ENCODE measurements around the gene TRAF7. TPM values are rescaled to one million over a fixed set of nuclear protein-coding genes. Genes with fewer than 3 reads are reported as not detected.

The TRAF7 gene
- total RNA-seq, 2 experiments from 2014 or later, result 19.9 to 24.0 TPM

- intact Hi-C loops (cut with DNase I, micrococcal nuclease), result loop anchor here in 1 of 2 experiments (10.0 kb wide), 1 partner anchor 795 kb away; the partner anchor contains the start of gene UNKL
Observed at GRCh38 chr16:2210009-2210332, 54.4 kb downstream of the TRAF7 start.

GRCh38 chr16:2210386-2211365 lies 55.1 kb downstream of the TRAF7 start, which contains the start of gene BRICD5:
Gene BRICD5, minus strand, starts transcription at chr16:2210863. Its CDS starts 30 bp downstream, at chr16:2210833.
- Mint-ChIP-seq H3K9me3 (no peaks in the 10 kb centered on the region), H3K36me3 (ENCODE audit: low read depth) (peaks cover 16% of the 10 kb centered on the region), H3K27ac (peak within 1 kb of the TSS; percentile 24), H3K4me1 (ENCODE audit: low read depth) (peaks cover 19% of the 10 kb centered on the region), H3K4me3 (peak within 1 kb of the TSS; percentile 11), H3K27me3 (no peaks in the 10 kb centered on the region)
- peaks cover 32% of the 10 kb centered on the region for H3K36me3 ChIP-seq (ENCODE audit: insufficient read depth, low read length)
- H3K4me3 ChIP-seq (ENCODE audit: low read length), result no peak within 1 kb of the TSS
- no peak for TF ChIP-seq CTCF (IDR thresholded peaks at IDR 0.05)
- intact Hi-C loops (cut with DNase I, micrococcal nuclease), result loop anchor here in 1 of 2 experiments (10.0 kb wide), 1 partner anchor 796 kb away; the partner anchor contains the start of gene UNKL
- ChIA-PET CTCF (no interaction called here), POLR2A (interaction anchor here (1.3 kb wide), 1 partner anchor 246 kb away, joined by 3 read pairs; the partner anchor contains the start of gene RPS2)
- DNase-seq, result no peak
- peaks cover 38% of the 10 kb centered on the region for H3K4me1 ChIP-seq (ENCODE audit: insufficient read depth, low read length)
- no peaks in the 10 kb centered on the region for H3K27me3 ChIP-seq (ENCODE audit: control insufficient read depth in 1 of 2, insufficient read depth in 2 of 2, low read length in 2 of 2)
- no peaks in the 10 kb centered on the region for H3K9me3 ChIP-seq (ENCODE audit: control insufficient read depth in 1 of 2, insufficient read depth in 1 of 2, low read length in 2 of 2)
- ATAC-seq (ENCODE audit: poor library complexity), result no peak
- H3K27ac ChIP-seq (ENCODE audit: low read depth in 1 of 2, low read length in 2 of 2), result no peak within 1 kb of the TSS

More at GRCh38 chr16:2210009-2210332, 54.4 kb downstream of the TRAF7 start:
- Mint-ChIP-seq H3K9me3 (no peaks in the 10 kb centered on the region), H3K27ac (no peak overlapping the region), H3K36me3 (ENCODE audit: low read depth) (peaks cover 16% of the 10 kb centered on the region), H3K27me3 (no peaks in the 10 kb centered on the region), H3K4me3 (peak overlapping the region; percentile 11), H3K4me1 (ENCODE audit: low read depth) (peaks cover 19% of the 10 kb centered on the region)
- no peak overlapping the region for H3K27ac ChIP-seq (ENCODE audit: low read depth in 1 of 2, low read length in 2 of 2)
- CTCF ChIA-PET, result no interaction called here
- peaks cover 37% of the 10 kb centered on the region for H3K4me1 ChIP-seq (ENCODE audit: insufficient read depth, low read length)
- H3K27me3 ChIP-seq (ENCODE audit: control insufficient read depth in 1 of 2, insufficient read depth in 2 of 2, low read length in 2 of 2), result no peaks in the 10 kb centered on the region
- POLR2A ChIA-PET, result no interaction called here
- H3K4me3 ChIP-seq (ENCODE audit: low read length), result no peak overlapping the region
- DNase-seq (no peak), ATAC-seq (ENCODE audit: poor library complexity) (no peak)
- no peaks in the 10 kb centered on the region for H3K9me3 ChIP-seq (ENCODE audit: control insufficient read depth in 1 of 2, insufficient read depth in 1 of 2, low read length in 2 of 2)
- peaks cover 32% of the 10 kb centered on the region for H3K36me3 ChIP-seq (ENCODE audit: insufficient read depth, low read length)
- TF ChIP-seq CTCF (IDR thresholded peaks at IDR 0.05), result no peak

GRCh38 chr16:2211923-2212347 lies 56.4 kb downstream of the TRAF7 start:
- CTCF ChIA-PET, result no interaction called here

More at GRCh38 chr16:2211923-2212347, 56.4 kb downstream of the TRAF7 start:
- Mint-ChIP-seq H3K9me3 (no peaks in the 10 kb centered on the region), H3K4me3 (peak overlapping the region; percentile 55), H3K27me3 (no peaks in the 10 kb centered on the region), H3K27ac (peak overlapping the region; percentile 24), H3K4me1 (ENCODE audit: low read depth) (peaks cover 11% of the 10 kb centered on the region), H3K36me3 (ENCODE audit: low read depth) (peaks cover 10% of the 10 kb centered on the region)
- H3K9me3 ChIP-seq (ENCODE audit: control insufficient read depth in 1 of 2, insufficient read depth in 1 of 2, low read length in 2 of 2), result no peaks in the 10 kb centered on the region
- intact Hi-C loops (cut with DNase I, micrococcal nuclease), result loop anchor here in 1 of 2 experiments (10.0 kb wide), 1 partner anchor 797 kb away; the partner anchor contains the start of gene UNKL
- no peak for DNase-seq
- no peaks in the 10 kb centered on the region for H3K27me3 ChIP-seq (ENCODE audit: control insufficient read depth in 1 of 2, insufficient read depth in 2 of 2, low read length in 2 of 2)
- POLR2A ChIA-PET, result interaction anchor here (0.6 to 1.3 kb wide), 2 partner anchors 28 to 247 kb away, joined by 3 read pairs; partner anchors contain the start of gene RPS2
- TF ChIP-seq CTCF (IDR thresholded peaks at IDR 0.05), result no peak
- ATAC-seq (ENCODE audit: poor library complexity), result no peak
- peaks cover 27% of the 10 kb centered on the region for H3K36me3 ChIP-seq (ENCODE audit: insufficient read depth, low read length)
- H3K27ac ChIP-seq (ENCODE audit: low read depth in 1 of 2, low read length in 2 of 2), result no peak overlapping the region
- H3K4me1 ChIP-seq (ENCODE audit: insufficient read depth, low read length), result peaks cover 27% of the 10 kb centered on the region
- H3K4me3 ChIP-seq (ENCODE audit: low read length), result no peak overlapping the region

Data from CD4-positive, alpha-beta T cell (primary cell).